HUES64 (cell line): ENCODE measurements around the gene MYO6.

Experiments used
- H3K27ac ChIP-seq: 2 replicates; pipeline ENCODE4 v1.7.0; 2013; ENCODE audit warnings: low read depth, low read length, inconsistent platforms
- H3K27me3 ChIP-seq: 2 replicates; pipeline ENCODE4 v1.6.1; 2013; ENCODE audit warnings: mild to moderate bottlenecking, low read length; ENCODE audit not compliant: insufficient read depth
- H3K36me3 ChIP-seq: 2 replicates; pipeline ENCODE4 v1.6.1; 2013; ENCODE audit warnings: mild to moderate bottlenecking, low read length; ENCODE audit not compliant: insufficient read depth
- H3K4me1 ChIP-seq: 2 replicates; pipeline ENCODE4 v1.6.1; 2013; ENCODE audit warnings: mild to moderate bottlenecking, low read length, moderate library complexity; ENCODE audit not compliant: insufficient read depth
- H3K4me3 ChIP-seq: 2 replicates; pipeline ENCODE4 v1.5.1; 2013; ENCODE audit warnings: mild to moderate bottlenecking, low read length, moderate library complexity
- H3K9ac ChIP-seq: 2 replicates; pipeline ENCODE4 v1.6.1; 2013; ENCODE audit warnings: mild to moderate bottlenecking, low read depth, low read length
- H3K9me3 ChIP-seq: 2 replicates; pipeline ENCODE4 v1.6.1; 2013; ENCODE audit warnings: low read depth, low read length; ENCODE audit not compliant: insufficient read depth
- WGBS: fragments of 150-250, 120-280 bp; methylation state at CpG from one replicate; pipeline ENCODE4 v1.1.7; 2013; ENCODE audit warnings: missing lambda C conversion rate; 5-methylcytosine and 5-hydroxymethylcytosine counted together

The MYO6 gene

GRCh38 chr6:75800708-75801505, 51.9 kb downstream of the MYO6 start:
- no peaks in the 10 kb centered on the region for H3K36me3 ChIP-seq
- H3K4me1 ChIP-seq, result peaks cover 12% of the 10 kb centered on the region
- H3K4me3 ChIP-seq, result no peak overlapping the region
- 89% methylated on average over 8 of the region's 9 CpGs for WGBS
- no peaks in the 10 kb centered on the region for H3K27me3 ChIP-seq
- no peak overlapping the region for H3K27ac ChIP-seq
- H3K9me3 ChIP-seq, result peaks cover 3% of the 10 kb centered on the region; the same call in 1 of the 2 replicates
- no peak overlapping the region for H3K9ac ChIP-seq

- H3K9me3 ChIP-seq, result peaks cover 11% of the 10 kb centered on the region
- H3K27ac ChIP-seq, result no peak overlapping the region
- H3K36me3 ChIP-seq, result no peaks in the 10 kb centered on the region
- H3K4me3 ChIP-seq, result no peak overlapping the region
- no peak overlapping the region for H3K9ac ChIP-seq
- no peaks in the 10 kb centered on the region for H3K27me3 ChIP-seq
- H3K4me1 ChIP-seq, result peaks cover 12% of the 10 kb centered on the region
- 93% methylated on average over 6 of the region's 6 CpGs for WGBS
These were observed 53.3 kb downstream of the MYO6 start for GRCh38 chr6:75802366-75802765.

- Histone ChIP-seq H3K27me3 (no peaks in the 10 kb centered on the region), H3K36me3 (no peaks in the 10 kb centered on the region), H3K9me3 (peaks cover 11% of the 10 kb centered on the region), H3K4me3 (no peak overlapping the region), H3K9ac (no peak overlapping the region), H3K4me1 (no peaks in the 10 kb centered on the region; the same call in 1 of the 2 replicates), H3K27ac (no peak overlapping the region)
These were observed 59.5 kb downstream of the MYO6 start for GRCh38 chr6:75808507-75808906.

GRCh38 chr6:75812560-75812959, 63.5 kb downstream of the MYO6 start:
- Histone ChIP-seq H3K27ac (no peak overlapping the region), H3K9ac (no peak overlapping the region), H3K4me3 (no peak overlapping the region), H3K27me3 (no peaks in the 10 kb centered on the region), H3K36me3 (peaks cover under 1% of the 10 kb centered on the region; the same call in 1 of the 2 replicates), H3K4me1 (no peaks in the 10 kb centered on the region; the same call in 1 of the 2 replicates), H3K9me3 (no peaks in the 10 kb centered on the region)
- 100% methylated on average over 1 of the region's 1 CpG for WGBS

- Histone ChIP-seq H3K36me3 (peaks cover 3% of the 10 kb centered on the region), H3K4me3 (no peak overlapping the region), H3K4me1 (no peaks in the 10 kb centered on the region; the same call in 1 of the 2 replicates), H3K9me3 (no peaks in the 10 kb centered on the region), H3K27ac (no peak overlapping the region), H3K9ac (no peak overlapping the region), H3K27me3 (no peaks in the 10 kb centered on the region)
- WGBS, result 85% methylated on average over 8 of the region's 8 CpGs
These were observed 64.6 kb downstream of the MYO6 start for GRCh38 chr6:75813476-75814250.

- H3K9me3 ChIP-seq, result no peaks in the 10 kb centered on the region
- H3K4me3 ChIP-seq, result no peak overlapping the region
- H3K27me3 ChIP-seq, result no peaks in the 10 kb centered on the region
- H3K9ac ChIP-seq, result no peak overlapping the region
- H3K36me3 ChIP-seq, result peaks cover 3% of the 10 kb centered on the region
- 100% methylated on average over 1 of the region's 1 CpG for WGBS
- no peak overlapping the region for H3K27ac ChIP-seq
- no peaks in the 10 kb centered on the region; the same call in 1 of the 2 replicates for H3K4me1 ChIP-seq
These were observed 66.7 kb downstream of the MYO6 start for GRCh38 chr6:75815756-75816155.

- no peaks in the 10 kb centered on the region; the same call in 1 of the 2 replicates for H3K4me1 ChIP-seq
- H3K9me3 ChIP-seq, result no peaks in the 10 kb centered on the region
- H3K4me3 ChIP-seq, result no peak overlapping the region
- H3K9ac ChIP-seq, result no peak overlapping the region
- H3K27me3 ChIP-seq, result no peaks in the 10 kb centered on the region
- 94% methylated on average over 1 of the region's 1 CpG for WGBS
- no peak overlapping the region for H3K27ac ChIP-seq
- H3K36me3 ChIP-seq, result peaks cover 6% of the 10 kb centered on the region
These were observed 69.2 kb downstream of the MYO6 start for GRCh38 chr6:75818098-75818855.

GRCh38 chr6:75819776-75820487, 70.9 kb downstream of the MYO6 start:
- Histone ChIP-seq H3K27me3 (no peaks in the 10 kb centered on the region), H3K4me3 (no peak overlapping the region), H3K9ac (no peak overlapping the region), H3K36me3 (peaks cover 6% of the 10 kb centered on the region), H3K4me1 (no peaks in the 10 kb centered on the region), H3K9me3 (no peaks in the 10 kb centered on the region), H3K27ac (no peak overlapping the region)
- 95% methylated on average over 5 of the region's 5 CpGs for WGBS

GRCh38 chr6:75824160-75824559, 75.1 kb downstream of the MYO6 start:
- H3K4me3 ChIP-seq, result no peak overlapping the region
- H3K27ac ChIP-seq, result no peak overlapping the region
- H3K9ac ChIP-seq, result no peak overlapping the region

GRCh38 chr6:75827163-75827562, 78.1 kb downstream of the MYO6 start:
- Histone ChIP-seq H3K4me3 (no peak overlapping the region), H3K27me3 (no peaks in the 10 kb centered on the region), H3K9me3 (no peaks in the 10 kb centered on the region), H3K9ac (no peak overlapping the region), H3K36me3 (peaks cover 2% of the 10 kb centered on the region; the same call in 1 of the 2 replicates), H3K27ac (no peak overlapping the region), H3K4me1 (0 out of 2 replicates have a peak, but pooled peaks cover 4% of the 10 kb centered on the region)
- 97% methylated on average over 1 of the region's 1 CpG for WGBS

More at GRCh38 chr6:75824160-75824559, 75.1 kb downstream of the MYO6 start:
- H3K27me3 ChIP-seq, result no peaks in the 10 kb centered on the region
- H3K9me3 ChIP-seq, result no peaks in the 10 kb centered on the region
- no peaks in the 10 kb centered on the region for H3K4me1 ChIP-seq
- H3K36me3 ChIP-seq, result 0 out of 2 replicates have a peak, but pooled peaks cover 2% of the 10 kb centered on the region
